GM12864 (cell line): ENCODE data around the gene C1QTNF9B.

Source experiments
- DNase-seq: peaks from one replicate; pipeline ENCODE4 v3.0.0-alpha.2; 2011; ENCODE audit warnings: low read depth
- H3K4me3 ChIP-seq: 2 replicates; pipeline ENCODE4 v1.5.1; 2011; ENCODE audit warnings: mild to moderate bottlenecking, low read depth, low read length, control low read depth
- TF ChIP-seq, protein P1 (sequence below): IDR thresholded peaks from 2 replicates; pipeline ENCODE4 v1.5.1; 2011; ENCODE audit warnings: low read depth, mild to moderate bottlenecking, moderate library complexity, low read length, control low read depth, inconsistent platforms; ENCODE audit errors: missing control alignments

C1QTNF9B gene

DNA sequence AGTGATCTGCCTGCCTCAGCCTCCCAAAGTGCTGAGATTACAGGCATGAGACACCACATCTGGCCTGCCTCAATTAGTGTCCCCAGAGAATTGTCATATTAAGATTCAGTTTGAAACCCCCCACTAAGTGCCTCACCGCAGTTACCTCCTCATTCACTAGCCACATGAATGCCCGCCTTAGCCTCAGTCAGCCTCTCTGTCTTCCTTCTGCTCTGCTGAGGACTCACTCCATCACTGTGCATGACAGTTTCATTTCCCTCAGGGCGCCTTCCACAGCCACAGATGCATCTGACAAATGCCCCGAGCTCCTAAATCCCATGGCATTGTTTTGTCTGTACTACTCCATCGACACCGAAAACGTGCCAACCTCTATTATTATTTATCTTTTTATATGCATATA, 31.4 kb downstream of the C1QTNF9B start:
- DNase-seq = no peak
- H3K4me3 ChIP-seq = no peak overlapping the region
- TF ChIP-seq, protein P1, sequence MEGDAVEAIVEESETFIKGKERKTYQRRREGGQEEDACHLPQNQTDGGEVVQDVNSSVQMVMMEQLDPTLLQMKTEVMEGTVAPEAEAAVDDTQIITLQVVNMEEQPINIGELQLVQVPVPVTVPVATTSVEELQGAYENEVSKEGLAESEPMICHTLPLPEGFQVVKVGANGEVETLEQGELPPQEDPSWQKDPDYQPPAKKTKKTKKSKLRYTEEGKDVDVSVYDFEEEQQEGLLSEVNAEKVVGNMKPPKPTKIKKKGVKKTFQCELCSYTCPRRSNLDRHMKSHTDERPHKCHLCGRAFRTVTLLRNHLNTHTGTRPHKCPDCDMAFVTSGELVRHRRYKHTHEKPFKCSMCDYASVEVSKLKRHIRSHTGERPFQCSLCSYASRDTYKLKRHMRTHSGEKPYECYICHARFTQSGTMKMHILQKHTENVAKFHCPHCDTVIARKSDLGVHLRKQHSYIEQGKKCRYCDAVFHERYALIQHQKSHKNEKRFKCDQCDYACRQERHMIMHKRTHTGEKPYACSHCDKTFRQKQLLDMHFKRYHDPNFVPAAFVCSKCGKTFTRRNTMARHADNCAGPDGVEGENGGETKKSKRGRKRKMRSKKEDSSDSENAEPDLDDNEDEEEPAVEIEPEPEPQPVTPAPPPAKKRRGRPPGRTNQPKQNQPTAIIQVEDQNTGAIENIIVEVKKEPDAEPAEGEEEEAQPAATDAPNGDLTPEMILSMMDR = no peak

- DNase-seq = no peak
- TF ChIP-seq, protein P1 = no peak
- H3K4me3 ChIP-seq = no peak overlapping the region
Observed at GRCh38 chr13:23865026-23865425, 32.3 kb downstream of the C1QTNF9B start.

GRCh38 chr13:23861310-23861709, 36.0 kb downstream of the C1QTNF9B start:
- TF ChIP-seq, protein P1 = no peak
- DNase-seq = no peak
- no peak overlapping the region for H3K4me3 ChIP-seq

- TF ChIP-seq, protein P1 = no peak
- H3K4me3 ChIP-seq = no peak overlapping the region
- DNase-seq = no peak
Observed at GRCh38 chr13:23859904-23860303, 37.4 kb downstream of the C1QTNF9B start.

DNA sequence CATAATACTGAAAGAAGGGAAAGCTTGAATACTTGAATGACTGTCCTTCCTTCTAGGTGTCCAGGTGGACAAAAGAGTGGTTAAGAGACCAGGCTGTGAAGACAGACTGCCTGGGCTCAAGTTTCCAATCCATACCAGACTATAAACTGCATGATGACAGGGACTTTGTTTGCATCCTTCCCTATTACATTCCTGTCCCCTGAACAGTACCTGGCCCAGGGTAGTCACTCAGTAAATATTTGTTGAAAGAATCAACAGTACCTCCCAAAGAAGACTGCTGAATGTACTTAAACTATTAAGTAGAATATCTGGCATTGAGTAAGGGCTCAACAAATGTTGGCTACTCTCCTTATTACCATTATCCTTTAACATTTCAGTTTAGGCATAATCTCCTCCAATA, 37.8 kb downstream of the C1QTNF9B start:
- no peak for DNase-seq
- H3K4me3 ChIP-seq = no peak overlapping the region
- TF ChIP-seq, protein P1 = no peak

- no peak for DNase-seq
- TF ChIP-seq, protein P1 = no peak
- no peak overlapping the region for H3K4me3 ChIP-seq
Observed at GRCh38 chr13:23858546-23858945, 38.8 kb downstream of the C1QTNF9B start.

- DNase-seq = no peak
Observed at GRCh38 chr13:23856008-23856750, 41.1 kb downstream of the C1QTNF9B start.

More at GRCh38 chr13:23856008-23856750, 41.1 kb downstream of the C1QTNF9B start:
- no peak overlapping the region for H3K4me3 ChIP-seq
- TF ChIP-seq, protein P1 = no peak
